Measurements from ENCODE around the gene EIF3J.
A peak's percentile ranks its signal among the peaks of the same experiment; 100 is the strongest.
"Not testable (repeated sequence)": the region's sequence is repeated elsewhere in the genome, so short reads cannot be mapped to it uniquely, and the experiment has no call there.

Gene EIF3J

DNA sequence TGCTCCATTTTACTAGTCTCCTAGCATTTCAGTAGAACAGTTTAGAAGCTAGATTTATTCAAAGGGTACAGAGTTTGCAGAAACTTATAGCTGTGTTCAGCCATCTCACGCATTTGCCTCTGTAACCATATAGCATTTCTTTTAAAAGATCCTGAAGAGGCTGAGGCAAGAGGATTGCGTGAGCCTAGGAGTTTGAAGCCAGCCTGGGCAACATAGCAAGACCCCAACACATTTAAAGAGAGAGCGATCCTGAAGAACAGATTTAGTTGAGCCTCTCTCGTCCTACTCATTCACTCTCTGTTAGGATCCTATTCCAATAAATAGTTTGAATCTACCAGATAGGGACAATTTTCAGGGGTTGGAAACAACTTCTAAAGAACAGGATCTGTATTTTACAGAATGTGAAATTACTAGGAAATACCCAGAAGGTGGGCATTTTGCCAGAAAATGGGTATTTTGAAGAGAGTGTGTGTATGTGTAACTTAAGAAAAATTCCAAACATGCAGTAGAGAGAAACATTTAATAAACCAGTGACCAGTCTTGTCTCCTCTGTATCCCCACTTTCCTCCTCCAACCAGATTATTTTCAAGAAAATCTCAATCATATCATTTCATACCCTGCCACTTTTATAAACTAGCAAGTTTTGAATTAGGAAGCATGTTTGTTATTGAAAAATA lies 4.5 kb downstream of the EIF3J start:
- DNase-seq (ENCODE audit: low read depth) = no peak

DNA sequence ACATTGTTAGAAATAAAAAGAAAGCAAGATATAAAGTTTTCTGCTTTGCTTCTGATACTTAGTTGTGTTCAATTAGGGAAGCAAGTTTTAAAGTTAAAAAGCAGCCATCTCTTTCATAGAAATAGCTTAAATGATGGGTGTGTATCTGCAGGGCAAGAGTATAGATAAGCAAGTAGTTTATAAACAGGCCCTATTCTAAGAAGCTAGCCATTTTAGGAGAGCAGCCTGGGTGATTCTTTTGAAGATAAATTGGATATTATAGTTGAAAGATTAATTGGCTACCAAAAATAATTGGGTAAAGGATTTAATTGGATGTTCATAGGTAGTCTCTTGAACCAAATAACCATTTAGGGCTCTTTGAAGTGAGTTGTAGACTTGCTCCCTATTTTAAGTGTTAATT lies 5.6 kb downstream of the EIF3J start:
- no peak for DNase-seq (ENCODE audit: low read depth)

DNA sequence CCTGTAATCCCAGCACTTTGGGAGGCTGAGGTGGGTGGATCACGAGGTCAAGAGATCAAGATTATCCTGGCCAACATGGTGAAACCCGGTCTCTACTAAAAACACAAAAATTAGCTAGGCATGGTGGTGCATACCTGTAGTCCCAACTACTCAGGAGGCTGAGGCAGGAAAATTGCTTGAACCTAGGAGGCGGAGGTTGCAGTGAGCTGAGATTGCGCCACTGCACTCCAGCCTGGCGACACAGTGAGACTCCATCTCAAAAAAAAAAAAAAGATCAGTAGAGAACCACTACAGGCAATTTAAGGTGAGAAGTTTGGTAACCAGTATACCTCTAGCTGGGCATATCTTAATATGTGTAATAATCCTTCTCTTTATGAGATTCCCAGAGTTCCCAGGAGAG lies 7.8 kb downstream of the EIF3J start:
- DNase-seq (ENCODE audit: low read depth) = not testable (repeated sequence)

DNA sequence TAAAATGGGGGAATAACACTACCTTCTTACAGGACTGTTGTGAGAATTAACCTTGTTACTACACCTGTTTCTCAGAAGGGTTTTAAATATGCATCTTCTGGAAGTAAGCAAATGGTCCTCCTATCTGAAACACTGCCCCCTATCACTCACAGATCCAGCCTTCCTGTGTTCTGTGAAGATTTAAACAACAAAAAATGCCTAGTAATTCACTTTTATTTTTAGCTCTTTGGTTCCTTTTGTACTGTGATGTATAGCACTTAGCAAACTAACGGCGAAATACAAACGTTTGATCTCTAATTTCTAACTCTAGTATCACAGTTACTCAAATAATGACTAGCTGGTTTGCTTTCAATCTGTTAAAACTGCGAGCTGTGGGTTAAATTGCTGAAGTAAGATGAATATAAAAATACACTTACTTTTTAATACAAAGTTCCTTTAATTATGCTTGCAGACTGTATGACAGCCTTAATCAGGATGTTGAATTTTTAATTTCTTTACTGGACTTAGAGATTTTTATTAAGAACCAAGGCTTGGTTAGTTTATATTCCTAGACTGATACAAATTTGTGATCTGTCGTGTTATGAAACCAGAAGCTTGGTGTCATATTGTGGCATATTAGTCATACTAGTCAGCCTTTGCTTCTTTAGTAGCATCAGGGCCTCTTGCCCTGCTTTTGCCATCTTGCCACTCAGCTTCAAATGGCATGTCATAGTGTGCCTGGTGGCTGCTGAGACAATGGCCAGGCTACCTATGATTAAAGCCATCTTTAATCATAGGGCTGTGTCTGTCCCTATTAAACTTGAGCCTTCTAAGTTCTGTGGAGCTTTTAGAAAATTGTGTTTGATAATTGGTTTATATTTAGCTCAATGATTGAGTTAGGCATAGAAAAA lies 9.2 kb downstream of the EIF3J start:
- DNase-seq (ENCODE audit: low read depth) = peak; percentile 17

DNA sequence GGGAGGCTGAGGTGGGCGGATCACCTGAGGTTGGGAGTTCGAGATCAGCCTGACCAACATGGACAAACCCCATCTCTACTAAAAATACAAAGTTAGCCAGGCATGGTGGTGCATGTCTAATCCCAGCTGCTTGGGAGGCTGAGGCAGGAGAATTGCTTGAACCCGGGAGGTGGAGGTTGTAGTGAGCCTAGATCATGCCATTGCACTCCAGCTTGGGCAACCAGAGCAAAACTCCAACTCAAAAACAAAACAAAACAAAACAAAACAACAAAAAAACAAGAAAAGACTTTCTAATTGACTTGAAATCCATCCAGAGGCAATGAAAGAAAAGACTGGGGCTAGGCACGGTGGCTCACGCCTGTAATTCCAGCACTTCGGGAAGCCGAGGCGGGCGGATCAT lies 12.2 kb downstream of the EIF3J start:
- not testable (repeated sequence) for DNase-seq (ENCODE audit: low read depth)

DNA sequence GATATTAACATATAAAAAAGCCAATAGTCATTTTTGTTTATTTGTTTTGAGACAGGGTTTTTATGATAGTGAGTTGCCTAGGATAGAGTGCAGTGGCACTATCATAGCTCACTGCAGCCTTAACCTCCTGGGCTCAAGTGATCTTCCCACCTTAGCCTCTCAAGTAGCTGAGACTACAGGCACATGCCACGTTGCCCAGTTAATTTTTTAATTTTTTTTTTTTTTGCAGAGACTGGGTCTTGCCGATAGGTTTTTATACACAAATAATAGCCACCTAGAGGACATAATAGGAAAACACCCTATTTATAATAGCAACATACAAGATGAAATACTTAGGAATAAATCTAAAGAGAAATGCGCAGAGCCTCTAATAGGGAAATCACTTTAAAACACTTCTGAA lies 13.3 kb downstream of the EIF3J start:
- DNase-seq (ENCODE audit: low read depth) = no peak

DNA sequence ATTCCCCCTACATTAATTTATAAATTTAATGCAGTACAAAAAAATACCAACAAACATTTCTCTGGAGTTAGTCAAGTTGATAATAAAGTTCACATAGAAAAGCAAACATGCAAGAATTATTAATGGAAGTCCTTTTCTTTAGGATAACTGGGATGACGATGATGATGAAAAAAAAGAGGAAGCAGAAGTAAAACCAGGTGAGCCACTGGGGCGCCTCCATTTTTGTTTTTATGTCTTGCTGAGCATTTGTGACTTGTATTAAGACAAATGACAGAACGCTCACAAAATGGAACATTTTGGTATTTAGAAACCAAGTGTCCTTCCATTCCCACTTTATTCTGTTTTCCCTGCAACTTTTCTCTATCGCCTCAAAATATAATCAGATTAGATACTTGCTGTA lies 13.8 kb downstream of the EIF3J start:
- no peak for DNase-seq (ENCODE audit: low read depth)

DNA sequence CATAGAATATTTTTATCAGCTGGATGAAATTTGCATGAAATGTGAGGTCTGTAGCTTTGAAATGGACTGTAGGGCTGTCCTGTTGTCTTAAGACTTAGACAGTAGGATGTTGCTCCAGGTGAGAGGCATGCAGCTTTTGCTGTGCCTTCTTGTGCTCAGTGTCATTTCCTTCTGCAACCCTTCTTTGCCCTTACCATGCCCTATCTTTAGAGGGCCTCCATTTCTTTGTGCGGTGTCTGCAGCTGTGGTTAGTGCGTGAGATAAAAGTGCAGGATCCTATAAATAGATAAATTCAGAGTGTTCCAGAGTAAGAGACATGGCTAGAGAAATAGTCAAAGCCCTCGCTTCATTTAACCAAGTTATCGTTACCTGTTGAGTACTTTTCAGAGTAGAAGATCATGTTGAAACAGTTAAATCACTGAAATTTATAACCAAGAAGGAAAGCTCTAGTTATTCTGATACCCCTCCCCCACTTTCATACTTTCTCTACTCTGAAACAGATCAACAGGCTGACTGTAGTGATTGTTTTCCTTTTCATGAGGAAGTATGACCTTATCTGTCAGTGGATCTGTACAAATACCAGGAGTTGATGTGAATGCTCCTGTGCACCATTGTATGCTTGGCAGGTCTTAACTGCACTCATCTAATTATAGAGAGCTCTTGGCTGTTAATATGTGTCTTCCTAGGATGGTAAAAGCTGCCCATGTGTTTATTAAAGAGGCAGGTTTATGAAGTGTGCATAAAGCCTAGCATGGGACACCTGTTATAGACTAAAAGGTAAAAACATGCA lies 18.2 kb downstream of the EIF3J start:
- no peak for DNase-seq (ENCODE audit: low read depth)

DNA sequence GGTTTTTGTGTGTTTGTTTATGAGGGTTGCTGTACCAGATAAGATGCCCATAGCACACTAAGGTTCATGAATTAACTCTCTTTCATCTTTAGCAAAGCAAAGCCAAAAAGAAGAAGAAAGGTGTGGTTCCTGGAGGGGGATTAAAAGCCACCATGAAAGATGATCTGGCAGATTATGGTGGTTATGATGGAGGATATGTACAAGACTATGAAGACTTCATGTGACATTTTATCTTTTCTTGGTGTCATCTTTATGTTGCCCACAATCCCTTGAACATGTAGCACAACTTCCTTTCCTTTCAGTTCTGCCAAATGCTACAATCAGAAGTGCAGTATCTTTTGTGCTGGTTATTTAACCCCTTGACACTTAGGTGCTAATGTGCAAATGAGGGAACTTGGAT lies 24.0 kb downstream of the EIF3J start:
- DNase-seq (ENCODE audit: low read depth) = not testable (repeated sequence)

DNA sequence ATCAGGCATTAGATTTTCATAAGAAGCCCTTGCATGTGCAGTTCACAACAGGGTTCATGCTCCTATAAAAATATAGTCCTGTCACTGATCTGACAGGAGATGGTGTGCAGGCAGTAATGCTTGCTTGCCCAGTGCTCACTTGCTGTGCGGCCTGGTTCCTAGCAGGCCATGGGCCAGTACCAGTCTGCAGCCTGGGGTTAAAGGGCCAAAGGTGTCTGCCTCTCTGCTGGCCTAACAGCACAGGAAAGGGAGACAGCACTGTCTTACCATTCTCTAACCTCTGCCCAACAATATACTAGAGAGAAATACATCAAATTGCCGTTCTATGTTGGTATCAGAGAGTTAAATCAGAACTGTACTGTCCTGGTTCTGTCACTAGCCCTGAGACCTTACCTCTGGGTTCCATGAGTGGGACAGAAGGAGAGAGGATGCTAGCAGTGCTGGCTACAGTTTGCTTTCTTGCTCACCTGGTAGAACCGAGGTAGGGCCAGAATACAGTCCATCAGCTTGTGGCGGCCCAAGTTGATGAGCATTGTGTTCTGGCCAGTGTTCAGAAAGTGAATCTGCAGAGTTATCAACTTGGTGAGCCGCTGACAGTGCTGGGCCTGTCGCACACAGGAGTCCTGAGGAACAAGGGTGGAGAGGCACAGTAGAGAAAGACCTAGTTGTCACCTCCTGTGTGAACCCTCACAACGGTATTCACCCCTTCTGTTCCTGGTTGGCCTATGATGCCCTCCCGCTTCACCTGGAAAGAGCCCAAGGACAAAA lies 28.6 kb downstream of the EIF3J start:
- no peak for DNase-seq (ENCODE audit: low read depth)

DNA sequence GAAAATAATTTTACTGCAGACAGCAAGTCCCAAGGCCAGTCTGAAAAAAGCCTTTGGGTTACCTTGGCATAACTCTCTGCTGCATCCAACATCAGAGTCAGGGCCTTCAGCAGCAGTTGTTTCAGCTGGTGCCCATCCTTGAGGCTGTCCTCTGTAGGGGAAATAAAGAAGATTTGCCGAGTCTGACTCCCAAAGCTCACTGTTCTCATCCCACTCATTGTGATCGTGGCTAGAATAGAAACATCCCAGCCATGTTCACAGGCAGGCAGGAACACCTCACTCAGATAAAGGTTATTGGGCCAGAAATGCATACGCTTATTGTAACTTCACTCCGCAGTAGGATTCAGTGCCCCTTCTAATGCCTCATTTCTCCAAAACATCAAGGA lies 29.2 kb downstream of the EIF3J start:
- no peak for DNase-seq (ENCODE audit: low read depth)

DNA sequence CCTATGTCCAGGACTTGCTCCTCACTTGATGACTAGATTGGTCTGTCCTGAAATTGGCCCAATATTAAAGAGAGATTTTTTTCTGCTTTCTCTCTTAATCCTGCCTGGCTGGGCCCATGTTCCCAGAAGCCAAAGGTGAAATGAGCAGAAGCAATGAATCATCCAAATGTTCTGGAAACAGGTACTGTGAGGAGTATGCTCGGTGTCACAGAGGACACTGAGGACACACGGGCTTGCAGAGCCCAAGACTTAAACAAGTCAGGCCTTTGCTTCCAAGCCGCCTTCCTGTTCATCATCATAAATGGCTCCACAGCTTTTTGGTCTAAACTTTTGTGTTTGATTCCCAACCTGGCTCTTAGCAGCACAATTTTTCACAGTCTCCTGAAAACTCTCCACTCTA lies 31.4 kb downstream of the EIF3J start:
- no peak for DNase-seq (ENCODE audit: low read depth)

DNA sequence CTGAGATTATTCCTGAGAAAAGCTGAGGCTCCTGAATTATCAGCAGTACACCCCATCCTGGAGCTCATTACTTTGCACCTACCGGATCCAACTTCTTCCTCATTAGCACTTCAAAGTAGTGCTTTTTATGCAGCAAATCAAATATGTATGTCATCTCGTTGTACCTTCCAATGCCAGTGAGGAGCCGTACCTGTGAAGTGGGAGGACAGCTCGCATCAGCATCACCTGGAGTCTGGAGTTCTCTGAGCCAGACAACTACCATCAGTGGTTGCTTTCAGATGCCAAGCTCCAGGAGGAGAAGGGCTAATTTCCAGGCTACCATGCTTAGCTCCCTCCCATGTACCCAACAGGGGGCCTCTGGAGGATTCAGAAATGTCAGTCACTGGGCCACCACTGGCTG lies 32.4 kb downstream of the EIF3J start:
- no peak for DNase-seq (ENCODE audit: low read depth)

DNA sequence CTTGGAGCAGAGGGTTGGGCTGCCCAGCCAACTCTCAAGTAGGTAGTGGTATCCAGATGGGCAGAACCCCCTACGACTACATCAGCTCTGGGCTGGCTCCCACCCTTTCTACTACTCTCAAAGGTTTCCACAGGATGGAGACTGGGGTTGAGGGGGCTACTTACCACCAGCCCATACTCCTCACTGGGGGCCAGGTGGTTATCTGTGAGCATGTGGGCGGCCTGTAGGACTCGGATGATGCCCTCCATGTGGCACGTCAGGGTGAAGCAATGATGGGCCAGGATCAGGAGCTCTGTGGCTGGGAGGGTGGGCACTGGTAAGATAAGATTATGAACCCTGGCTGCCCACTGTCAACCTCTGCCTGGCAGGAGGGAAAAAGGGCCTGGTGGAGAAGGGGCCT lies 33.4 kb downstream of the EIF3J start:
- no peak for DNase-seq (ENCODE audit: low read depth)

DNA sequence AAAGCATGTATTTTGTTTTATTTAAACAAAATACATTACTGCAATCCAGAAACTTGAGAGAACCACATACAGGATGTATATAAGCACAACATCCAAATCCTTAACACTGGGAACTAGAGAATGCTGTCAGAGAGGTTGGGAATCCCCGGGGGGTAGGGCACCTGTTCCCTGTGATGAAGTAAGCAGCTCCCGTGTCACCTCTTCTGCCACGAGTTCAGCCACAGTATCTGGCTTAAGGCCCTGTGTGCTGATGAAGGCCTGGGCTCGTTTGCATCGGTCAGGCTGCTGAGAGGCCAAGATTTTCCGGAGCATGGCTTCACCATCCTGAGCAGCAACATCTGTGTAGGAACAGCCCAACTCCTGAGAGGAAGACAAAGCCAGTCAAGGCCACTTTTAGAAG lies 36.4 kb downstream of the EIF3J start:
- DNase-seq (ENCODE audit: low read depth) = no peak

DNA sequence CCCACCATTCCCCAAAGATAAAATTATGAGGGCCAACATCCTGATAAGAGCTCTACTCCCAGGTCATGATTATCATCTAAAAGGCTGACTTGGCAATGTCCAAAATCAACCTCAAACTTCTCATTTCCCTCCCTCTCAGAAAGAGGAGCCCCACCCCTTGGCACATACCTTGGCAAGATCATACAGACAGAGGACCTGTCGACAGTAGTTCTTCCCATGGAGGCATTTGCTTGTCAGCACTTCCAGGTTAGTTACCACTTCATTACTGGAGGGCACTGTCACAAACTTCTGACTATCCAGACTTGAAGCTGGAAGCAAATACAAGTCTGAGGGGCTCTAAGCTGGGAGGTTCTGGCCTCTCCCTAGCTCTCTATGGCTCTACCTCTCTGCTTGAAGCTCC lies 37.8 kb downstream of the EIF3J start:
- no peak for DNase-seq (ENCODE audit: low read depth)

DNA sequence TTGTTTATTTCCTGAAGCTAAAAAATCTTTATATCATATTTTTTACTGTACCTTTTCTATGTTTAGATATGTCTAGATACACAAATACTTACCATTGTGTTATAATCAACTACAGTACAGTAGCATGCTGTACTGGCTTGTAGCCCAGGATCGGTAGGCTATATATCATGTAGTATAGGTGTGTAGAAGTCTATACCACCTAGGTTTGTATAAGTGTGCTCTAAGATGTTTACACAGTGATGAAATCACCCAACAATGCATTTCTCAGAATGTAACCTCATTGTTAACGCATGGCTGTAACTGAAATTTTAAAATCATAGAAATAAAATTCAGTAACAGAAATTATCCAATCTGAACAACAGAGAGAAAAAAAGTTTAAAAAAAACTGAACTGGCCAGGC lies 43.2 kb downstream of the EIF3J start:
- no peak for DNase-seq (ENCODE audit: low read depth)

DNA sequence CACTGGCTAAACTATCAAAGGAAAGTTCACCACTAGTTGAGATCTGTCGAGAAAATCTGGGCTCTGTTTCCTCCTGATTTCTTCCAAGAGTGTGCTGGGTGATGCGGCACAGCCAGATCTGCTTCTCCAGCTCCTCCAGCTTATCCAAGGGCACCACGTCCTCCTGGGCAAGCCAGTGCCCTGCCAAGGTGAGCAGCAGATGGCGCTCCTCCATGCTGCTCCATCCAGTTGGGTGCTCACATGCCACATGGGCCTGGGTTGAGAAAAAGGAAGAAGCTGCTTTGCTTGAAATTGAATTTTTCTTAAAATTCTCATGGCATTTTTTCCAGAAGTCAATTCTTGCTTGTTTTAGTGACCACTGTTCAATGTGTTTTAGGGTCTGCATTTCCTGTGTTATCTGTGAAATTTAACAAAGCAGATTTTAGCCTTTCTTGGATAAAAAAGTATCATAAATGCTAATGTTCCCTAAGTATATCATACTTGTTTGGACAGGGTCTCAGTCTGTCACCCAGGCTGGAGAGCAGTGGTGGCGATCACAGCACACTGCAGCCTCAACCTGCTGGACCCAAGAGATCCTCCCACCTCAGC lies 47.3 kb downstream of the EIF3J start:
- DNase-seq (ENCODE audit: low read depth) = peak; percentile 45

DNA sequence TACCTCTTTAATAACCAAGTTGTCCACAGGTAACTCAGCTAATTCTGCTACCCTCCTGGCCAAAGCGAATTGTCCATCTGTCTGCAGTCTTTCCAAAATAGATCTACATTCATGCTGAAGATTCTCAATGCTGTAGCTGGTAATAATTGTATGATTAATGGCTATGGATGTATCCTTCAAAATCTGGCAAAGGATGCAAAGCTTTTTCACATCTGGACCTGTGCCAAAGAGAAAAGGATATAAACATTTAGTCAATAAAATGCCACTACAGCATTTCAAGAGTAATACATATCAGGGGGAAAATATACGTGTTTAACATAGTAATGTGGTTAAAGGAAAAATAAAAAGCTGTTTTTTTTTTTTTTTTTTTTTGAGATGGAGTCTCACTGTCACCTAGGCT lies 48.7 kb downstream of the EIF3J start:
- DNase-seq (ENCODE audit: low read depth) = no peak

DNA sequence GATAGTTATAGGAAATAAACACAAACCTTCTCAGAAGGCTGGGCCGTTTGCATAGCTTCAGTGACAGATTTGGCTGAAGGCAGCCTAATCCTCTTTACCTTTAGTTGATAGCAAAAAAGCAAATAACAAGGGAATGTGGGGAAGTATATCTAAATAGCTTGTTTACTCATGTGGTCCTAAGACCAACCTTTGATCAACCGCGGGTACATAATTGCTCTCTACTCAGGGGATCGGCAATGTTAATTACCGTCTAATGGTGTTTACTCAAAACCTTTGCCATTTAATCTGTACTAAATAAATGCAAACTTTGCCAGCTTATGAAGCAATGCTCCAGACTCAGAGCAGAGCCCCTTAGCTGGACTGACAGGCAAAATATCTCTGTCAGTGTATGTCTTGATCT lies 51.6 kb downstream of the EIF3J start:
- no peak for DNase-seq (ENCODE audit: low read depth)

DNA sequence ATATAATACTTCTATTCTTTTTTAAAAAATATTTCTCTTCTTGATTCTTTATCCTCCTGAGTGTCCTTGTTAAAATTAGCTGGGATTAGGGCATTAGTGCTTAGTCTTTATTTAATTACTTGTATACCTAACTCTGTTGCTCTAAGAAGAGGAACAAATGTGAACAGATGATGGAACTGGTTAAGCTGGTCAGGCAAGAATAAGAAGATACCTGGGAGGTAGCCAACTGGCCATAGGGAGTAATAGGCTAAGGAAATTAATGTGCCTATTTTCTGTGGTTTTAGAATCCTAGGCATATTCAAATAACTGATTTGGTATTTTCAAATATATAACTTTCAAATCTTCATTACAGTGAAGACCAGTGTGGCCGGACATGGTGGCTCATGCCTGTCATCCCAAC lies 54.4 kb downstream of the EIF3J start:
- no peak for DNase-seq (ENCODE audit: low read depth)

Measured in activated T-helper 9 cell treated with anti-CD3 and anti-CD28 coated beads, Interleukin-2, amount 50 U/mL, for 16 hours (primary cell).